Esophagus muscularis mucosa (tissue), 4 donors: ENCODE results near the gene ANO6.

ENCODE experiments used
- CTCF ChIP-seq, 3 experiments: fragments of 200-600 bp in 2 of 3; fragments of 450-650 bp in 1 of 3; sonication (generic) in 2 of 3; IDR thresholded peaks; one replicate each; pipeline ENCODE4 v1.5.1; 2017 to 2019; ENCODE audit warnings: antibody characterized with exemption in 3 of 3, mild to moderate bottlenecking in 2 of 3, moderate library complexity in 1 of 3
- EP300 ChIP-seq: sonication (generic); formaldehyde crosslinking; IDR thresholded peaks from one replicate; pipeline ENCODE4 v1.6.1; 2017; ENCODE audit warnings: antibody characterized with exemption
- POLR2A ChIP-seq: fragments of 450-650 bp; IDR thresholded peaks from one replicate; pipeline ENCODE4 v1.6.1; 2017; ENCODE audit warnings: antibody characterized with exemption, moderate library complexity, mild to moderate bottlenecking, low read depth
- POLR2AphosphoS5 ChIP-seq, 2 donors: sonication (generic); formaldehyde crosslinking; IDR thresholded peaks; one replicate each; pipeline ENCODE4 v1.6.1; 2017; ENCODE audit warnings: antibody characterized with exemption in 2 of 2

GRCh38 chr12:45189766-45190403, 26.0 kb upstream of the ANO6 start:
- TF ChIP-seq POLR2AphosphoS5 (IDR thresholded peaks at IDR 0.05): no peak
- TF ChIP-seq CTCF (IDR thresholded peaks at IDR 0.05): no peak
- no peak for TF ChIP-seq POLR2A
- TF ChIP-seq EP300: no peak
